ENCODE results near the gene S100A2. TPM values are rescaled to one million over a fixed set of nuclear protein-coding genes. Genes with fewer than 3 reads are reported as not detected.

Gene S100A2
- polyA plus RNA-seq, 1 donor: 2.2 TPM

DNA sequence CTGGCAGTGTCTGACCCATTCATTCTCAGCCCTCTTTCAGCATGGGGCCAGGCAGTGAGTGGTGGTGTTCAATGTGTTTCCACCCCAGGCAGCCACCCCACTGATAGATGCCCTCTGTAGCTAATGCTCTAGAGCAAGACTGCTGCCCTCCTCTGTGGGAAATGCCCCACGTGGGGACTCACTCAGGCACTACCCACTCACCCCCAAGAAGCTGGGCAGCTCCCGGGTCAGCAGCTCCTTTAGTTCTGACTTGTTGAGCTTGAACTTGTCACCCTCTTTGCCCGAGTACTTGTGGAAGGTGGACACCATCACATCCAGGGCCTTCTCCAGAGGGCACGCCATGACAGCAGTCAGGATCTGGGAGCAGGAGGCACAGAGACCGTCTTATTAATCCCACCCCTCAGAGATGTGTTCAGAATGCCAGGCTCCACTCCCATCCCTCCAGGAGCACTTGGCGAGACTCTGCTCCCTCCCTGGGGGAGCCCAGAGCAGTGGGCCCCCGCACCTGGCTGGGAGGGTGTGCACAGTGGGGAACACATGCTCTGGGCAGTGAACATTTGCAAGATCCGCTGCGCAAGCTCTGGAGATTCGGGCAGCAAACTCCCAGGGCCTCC is 21.1 kb downstream of the S100A2 start:
- no peak for DNase-seq

DNA sequence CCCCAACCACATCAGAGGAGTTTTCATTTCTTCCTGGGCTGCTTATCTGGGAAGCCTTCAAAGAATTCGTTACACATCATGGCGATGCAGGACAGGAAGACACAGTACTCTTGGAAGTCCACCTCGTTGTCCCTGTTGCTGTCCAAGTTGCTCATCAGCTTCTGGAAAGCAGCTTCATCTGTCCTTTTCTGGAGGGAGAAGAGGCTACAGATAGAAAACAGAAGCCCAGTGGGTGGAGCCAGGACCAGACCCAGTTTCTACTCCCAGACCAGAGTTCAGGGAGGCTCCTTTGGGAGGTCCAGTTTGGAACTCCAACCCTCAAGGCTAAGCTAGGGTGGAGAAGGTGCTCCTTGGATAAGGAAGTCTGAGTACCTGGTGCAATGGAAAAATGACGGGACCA is 21.9 kb downstream of the S100A2 start:
- no peak for DNase-seq

DNA sequence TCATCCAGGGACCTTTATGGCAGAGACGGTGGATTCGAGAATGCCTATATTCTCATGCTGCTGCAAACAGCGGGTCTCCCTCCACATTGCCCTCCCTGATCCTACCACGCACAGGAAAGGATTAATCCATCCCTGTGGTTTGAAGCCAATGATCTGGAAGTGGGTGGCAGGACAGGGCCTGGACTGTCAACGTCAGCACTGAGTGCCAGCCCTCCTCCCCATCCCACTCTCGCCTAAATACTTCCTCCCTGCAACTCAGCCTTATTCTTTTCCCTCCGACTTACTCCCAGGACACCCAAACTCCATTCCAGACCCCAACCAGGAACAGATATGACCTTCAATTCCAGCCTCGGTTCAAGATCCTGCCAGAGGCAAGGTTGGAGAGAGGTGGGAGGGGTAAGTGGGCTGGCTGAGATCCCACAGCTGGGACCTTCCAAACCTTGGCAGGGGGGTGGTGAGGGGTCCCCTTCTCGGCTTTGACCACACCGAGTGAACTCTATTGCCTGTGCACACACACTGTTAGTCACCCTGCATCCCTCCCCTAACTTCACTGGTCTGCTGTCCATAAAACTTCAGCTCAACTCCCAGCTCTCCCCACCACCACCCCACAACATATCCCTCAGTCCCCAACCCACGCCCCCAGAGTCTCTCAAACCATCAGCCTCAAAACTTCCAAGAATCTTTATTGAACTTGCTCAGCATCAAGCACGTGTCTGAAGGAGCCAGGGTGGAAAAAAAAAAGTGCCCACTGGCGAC is 22.5 kb downstream of the S100A2 start:
- DNase-seq: no peak

DNA sequence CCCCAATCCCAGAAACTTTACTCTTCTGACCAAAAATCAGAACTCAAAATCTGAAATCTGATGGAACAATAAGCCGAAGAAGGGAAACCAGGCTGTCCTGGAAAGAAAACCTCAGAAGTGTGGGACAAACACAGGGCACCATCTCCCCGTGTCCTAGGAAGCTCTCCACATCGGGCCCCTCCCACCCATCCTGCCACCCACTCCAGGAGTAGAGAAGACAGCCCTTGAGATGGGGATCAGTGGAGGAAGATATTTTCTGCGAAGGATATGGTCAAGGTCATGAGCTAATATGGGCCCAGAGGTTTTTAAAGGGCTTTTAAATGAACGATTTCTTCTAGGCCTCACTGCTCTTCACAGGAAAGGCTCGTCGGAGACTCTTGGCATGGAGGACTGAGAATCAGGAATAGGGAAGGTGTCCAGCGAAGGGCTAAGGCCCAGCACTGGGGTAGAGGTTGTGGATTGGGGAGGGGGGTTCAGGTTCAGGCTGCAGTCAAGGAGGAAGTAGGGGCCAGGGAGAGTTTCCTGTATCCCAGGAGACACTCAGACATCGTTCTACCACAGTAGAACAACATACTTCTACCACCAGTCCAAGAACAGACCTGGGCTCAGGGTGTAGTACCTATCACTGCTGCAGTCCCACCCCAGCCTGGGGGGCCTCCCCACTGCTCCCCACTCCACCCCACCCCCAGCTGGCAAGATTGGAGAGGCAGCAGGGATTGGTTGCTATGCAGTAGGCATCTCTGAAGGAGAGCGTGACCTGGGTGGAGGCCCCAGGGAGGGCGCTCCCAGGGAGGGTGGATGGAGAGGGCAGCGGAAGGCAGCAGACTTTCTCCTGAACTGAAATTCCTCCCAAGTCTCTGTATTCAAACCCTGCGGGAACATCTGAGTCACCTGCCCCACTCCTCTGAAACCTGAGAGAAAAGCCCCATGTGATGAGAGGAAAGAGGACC is 23.7 kb downstream of the S100A2 start:
- DNase-seq: no peak

DNA sequence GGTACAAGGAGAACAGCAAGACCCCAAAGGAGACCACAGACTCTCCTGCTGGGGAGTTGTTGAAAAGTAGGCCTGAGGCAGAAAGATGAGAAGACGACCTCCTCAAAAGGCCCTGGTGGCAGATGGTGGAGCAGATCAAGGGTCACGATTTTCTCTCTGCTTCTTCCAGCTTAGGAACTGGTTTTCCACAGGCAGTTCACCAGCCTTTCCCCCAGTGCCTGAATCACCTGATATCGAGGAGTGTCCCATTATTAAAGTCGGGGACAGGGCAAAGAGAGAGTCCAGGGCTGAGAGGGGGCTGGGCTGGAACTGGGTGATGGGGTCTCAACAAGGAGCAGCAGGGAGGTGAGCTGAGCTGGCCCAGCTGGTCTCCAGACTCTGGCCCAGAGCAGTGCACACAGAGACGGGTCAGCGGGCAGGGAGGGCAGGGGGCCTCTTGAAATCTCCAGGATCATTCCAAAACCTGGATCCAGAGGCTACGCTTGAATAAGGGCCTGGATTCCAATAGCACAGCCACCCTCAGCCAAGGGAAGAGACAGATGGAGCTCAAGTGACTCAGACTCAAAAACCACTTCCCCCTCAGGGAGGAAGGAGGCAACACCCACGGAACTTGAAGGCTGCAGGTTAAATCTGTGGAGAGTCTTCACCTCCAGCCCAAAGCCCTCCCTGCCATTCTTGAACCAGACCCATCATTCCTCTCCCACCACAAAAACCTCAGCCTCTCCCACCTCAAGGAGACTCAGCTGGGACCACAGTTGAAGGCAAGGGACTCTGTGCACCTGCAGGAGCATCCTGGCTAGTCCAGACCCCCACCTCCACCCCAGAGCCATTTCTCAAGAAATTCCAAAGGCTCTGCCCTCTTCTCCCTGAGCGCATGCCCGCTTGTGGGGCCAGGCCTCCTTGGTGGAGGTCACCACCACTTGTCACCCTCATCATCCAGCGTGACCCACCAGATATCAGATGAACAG is 25.0 kb downstream of the S100A2 start, which contains the start of gene S100A5:
Gene S100A5, minus strand, starts transcription at position 541 of the 968 bp plus-strand sequence. CDS start 743 bp downstream, outside the sequence.
- DNase-seq: no peak

DNA sequence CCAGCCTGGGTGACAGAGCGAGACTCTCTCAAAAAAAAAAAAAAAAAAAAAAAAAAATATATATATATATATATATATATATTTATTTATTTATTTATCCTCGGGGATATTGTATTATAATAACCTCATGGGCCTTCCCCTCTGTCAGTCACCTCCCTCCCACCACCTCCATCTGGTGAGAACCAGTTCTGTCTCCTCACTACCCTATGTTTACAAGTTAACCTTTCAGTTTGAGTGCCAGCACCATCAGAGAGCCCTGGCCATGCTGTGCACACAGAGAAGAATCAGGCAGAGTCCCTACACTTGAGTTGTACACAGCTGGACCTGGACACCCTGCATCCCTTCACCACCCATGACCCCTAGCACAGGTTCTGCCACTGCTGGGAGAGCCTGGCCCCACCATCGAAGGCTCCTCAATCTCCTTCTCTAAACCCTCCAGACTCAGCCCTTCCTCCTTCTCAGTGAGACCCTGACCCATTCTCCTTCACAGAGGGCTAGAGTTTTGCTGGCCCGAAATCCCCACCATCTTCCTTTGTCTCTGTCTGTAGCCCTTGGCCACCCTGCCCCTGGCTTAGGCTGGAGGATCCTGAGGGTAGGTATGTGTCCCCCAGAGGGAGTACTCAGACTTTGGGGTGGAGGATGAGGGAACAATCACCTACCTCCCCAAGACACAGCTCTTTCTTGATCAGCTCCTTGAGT is 26.1 kb downstream of the S100A2 start:
- no peak for DNase-seq

DNA sequence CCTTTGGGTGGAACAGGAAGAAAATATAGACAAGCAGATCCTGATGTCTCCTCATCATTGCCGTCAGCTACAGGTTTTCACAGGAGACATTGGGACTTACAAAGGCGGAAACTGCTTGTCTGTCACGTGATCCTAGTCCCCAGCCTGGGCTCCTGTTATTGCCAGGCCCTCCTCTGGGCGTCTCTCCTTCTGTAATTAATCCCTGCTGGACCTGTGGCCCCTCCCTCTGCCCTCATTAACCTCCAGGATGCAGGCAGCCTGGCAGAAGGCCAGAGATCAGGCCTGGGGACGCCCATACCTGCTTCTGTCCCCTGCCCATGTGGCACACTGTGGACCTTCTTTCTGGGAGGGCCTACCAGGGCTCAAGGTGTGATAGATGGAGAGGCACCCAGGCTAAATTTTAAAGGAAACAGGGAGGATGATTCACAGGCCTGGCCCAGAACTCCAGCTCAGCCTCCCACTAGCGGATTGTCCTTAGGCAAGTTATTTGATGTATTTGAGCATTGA is 27.3 kb downstream of the S100A2 start:
- no peak for DNase-seq

DNA sequence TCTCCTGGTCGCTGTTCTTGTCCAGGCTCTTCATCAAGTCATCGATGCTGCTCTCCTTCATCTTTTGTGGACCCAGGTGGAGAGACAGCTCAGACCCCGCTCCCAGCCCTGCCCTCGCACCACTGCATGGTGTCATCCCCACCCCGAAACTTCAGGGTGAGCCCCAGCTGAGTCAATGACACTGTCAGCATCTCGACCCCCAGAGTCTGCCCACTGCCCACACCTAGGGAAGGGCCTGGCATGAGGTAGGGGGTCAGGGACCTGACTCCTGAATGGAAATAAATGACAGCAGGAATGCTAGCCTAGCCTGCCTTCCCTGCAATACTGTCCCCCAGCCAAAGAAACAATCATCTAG is 28.3 kb downstream of the S100A2 start:
- DNase-seq: no peak

DNA sequence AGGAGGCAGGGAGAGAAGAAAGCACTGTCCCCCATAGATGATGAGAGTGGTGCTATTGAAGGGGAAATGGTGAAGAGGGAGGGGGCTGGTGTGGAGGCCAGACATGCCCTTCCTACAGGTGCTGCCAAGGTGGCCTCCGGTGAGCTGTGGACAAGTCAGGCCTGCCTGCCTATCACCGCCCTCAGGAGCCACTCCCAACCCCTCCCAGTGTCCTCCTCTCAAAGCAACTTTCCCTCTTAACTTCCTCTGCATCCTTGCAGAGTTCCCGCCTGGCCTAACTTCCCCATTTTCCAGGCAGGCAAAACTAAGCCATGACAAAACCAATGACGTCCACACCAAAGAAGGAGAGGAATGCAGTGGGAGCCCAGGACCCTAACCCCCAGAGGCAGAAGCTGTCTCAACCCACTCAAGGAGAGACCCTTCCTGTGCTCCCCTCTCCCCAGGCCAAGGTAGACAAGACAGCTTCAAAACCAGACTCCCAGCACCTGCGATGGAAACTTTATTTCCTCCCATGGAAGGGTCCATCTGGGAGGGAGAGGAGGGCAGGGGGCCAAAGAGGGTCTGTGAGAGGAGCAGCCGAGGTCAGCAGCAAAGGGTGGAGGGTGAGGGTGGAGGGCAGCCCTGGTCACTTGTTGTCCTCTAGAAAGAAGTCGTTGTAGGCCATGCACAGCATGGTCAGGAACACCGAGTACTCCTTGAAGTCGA is 28.8 kb downstream of the S100A2 start:
- no peak for DNase-seq

DNA sequence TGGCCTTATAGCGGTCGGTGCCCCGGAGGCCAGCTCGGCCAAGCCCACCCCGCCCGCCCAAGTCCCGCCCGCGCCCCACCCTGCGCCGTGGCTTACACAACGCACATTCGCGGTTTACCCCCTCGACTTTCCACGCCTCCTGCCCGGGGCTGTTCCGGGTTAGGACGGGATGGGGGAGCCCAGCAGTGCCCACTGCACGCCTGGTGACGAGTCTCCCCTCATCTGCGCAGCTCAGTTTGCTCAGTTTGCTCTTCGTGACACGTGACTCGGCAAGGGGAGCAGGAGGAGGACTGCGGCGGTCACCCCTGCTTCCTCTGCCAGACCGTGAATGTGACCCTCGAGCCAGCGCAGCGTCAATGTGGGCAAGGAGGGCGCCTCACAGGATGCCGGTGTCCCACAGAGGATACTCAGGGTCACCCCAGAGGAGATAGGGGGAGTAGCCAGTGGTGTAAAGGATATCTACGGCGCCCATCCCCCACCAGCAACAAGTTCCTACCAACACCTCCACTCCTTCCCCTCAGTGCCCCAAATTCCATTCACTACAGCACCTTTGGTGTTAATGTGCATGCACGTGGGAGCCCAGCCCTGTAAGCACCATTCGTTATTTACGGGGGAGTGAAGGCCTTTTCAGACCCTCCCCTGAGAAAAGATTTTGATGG is 29.5 kb downstream of the S100A2 start:
- DNase-seq: peak; percentile 80

DNA sequence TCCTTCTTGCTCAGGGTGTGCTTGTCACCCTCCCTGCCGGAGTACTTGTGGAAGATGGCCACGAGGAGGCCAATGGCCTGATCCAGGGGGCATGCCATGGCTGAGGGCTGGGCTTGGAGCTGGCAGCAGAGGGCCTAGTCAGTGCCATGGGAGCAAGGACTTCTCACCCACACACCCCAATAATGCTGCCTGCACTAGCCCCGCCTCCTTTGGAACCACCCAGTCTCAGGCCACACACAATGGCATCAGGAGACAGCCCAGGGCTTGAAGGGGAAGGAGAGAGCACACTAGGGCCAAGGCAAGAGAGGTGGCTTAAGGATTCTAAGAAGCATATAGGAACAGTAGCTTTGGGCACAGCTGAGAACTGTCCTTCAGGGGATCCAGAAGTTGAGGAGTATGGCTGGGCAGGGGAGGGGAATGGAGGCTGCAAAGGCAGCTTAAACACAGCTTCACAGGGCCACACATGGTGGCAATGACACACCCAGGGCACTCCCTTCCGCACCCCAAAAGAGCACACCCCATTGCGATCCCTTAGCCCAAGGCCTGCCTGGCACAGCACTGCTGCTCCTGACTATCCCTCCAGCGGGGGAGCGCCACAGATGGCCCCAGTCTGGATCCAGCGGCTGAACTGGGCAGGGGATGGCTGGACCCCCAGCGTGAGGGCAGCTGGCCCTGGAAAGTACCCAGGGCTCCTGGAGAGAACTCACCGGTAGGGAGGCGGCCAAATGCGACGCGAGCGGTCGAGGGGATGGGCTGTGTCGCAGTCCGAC is 30.2 kb downstream of the S100A2 start, which contains the start of gene S100A6:
Gene S100A6, minus strand, starts transcription at position 750 of the 770 bp plus-strand sequence. Its CDS starts 652 bp downstream, at position 98.
- DNase-seq: no peak

DNA sequence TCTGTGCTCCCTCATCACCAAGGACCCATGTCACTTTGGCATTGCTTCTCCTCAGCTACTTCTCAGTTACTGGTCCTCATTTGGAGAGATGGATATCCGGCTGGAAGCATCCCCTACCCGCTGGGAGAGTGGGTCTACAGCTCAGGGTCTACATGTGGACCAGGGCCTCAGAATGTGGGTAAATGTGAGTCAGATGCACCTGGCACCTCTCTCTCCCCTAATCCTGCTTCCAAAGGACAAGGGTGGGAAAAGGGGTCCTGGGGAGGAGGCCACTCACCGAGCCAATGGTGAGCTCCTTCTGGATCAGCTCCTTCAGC is 30.8 kb downstream of the S100A2 start:
- no peak for DNase-seq

DNA sequence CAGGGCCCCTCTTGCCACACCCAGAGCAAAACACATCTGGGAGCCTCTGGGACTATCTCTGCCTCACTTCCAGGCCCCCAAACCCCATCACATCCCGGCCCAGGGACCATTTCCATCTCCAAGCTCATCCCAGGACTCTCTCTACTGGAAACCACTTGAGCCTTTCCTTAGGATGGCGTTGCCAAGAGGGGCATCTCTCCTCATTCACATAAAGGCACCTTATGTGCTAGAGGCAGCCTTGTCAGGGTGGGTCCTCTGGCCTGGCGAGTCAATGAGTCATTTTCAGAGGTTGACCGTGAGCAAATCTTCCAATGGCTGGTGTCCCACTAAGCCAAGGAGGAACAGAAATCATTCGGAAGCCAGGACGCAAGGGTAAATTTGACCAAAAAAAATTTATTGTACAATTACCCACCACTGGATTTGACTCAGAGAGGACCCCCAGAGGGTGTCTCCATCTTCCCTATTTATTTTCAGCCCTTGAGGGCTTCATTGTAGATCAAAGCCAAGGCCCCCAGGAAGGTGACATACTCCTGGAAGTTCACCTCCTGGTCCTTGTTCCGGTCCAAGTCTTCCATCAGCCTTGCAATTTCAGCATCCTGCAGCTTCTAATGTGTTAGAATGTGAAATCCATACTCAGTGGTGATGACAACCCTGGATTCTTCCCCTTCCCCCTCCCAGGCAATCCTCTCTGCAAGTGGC is 31.3 kb downstream of the S100A2 start:
- DNase-seq: no peak

DNA sequence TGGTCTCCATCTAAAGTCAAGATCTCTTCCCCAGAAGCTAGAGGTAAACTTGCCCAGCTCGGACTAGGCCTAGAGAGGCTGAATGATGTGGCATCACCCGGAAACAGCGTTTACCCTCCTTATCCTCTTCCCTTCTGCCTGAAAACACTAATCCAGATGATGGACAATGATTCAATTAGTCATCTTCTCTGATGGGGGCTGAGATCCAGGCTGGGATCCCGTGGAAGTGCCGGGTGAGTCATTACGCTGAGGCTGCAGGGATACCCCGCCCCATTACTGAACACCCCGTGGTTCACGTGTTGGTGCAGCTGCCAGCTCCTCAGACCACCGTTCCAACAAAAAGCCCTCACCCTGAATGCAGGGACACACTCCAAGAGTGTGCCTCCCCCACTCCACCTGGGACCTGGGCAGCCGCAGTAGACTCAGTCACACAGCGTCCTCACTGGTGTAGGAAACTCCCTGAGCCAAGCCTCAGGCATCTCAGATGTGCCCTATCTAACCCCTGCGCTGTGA is 31.9 kb downstream of the S100A2 start:
- no peak for DNase-seq

DNA sequence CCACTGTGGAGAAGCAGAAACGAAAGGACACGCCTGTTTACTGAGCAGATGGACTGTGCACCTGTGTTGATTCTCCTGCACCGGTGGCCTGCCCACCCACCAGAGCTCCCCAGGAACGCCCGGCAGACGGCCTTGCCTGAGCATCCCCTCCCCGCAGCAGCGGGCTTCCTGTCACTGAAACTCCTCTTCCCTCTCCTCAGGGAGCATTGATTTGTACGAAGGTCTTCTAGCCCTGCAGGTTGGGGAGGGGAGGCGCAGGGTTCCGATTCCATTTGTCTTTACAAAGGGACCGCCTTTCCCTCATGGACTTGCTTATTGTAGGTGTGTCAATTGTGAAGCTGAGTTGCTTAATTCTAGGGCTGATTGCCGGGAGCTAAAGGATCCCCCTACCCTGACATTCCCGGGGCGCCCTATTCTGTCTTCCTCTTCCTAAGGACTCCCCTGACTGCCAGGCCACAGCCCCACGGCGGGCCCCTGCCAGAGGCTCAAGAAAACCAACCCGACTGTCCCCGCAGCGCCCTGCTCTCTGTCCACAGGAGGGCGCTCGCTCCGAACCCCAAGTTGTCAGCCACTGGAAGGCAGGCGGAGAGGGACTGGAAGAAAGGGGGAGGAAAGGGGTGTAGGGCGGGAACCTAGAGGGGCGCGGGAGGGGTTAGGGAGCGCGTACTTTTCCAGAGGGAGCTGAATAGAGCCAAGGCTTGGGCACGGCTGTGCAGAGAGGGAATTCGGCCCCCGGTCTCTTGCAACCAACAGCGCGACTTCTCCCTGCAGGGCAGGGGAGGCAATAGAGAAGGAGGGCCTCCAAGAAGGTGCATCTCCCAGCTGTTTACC is 32.7 kb downstream of the S100A2 start:
- DNase-seq: peak; percentile 90

DNA sequence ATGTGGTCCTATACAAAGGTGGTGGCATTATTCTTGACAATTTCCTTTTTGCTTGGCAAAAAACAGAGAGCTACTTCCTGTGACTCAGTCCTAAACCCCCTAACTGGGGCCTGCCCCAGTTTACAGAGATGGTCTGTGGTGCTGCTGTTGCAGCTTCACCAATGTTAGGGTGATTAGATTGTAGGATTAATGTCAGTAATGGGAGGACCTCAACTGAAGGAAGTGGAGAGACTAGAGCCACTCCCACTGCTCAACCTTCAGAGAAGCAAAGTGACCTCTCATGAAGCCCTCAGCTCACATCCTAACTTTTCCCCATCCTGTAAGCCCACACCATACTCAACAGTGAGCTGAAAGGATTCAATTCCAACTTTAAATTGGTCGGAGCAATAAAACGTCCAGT is 33.5 kb downstream of the S100A2 start:
- no peak for DNase-seq

DNA sequence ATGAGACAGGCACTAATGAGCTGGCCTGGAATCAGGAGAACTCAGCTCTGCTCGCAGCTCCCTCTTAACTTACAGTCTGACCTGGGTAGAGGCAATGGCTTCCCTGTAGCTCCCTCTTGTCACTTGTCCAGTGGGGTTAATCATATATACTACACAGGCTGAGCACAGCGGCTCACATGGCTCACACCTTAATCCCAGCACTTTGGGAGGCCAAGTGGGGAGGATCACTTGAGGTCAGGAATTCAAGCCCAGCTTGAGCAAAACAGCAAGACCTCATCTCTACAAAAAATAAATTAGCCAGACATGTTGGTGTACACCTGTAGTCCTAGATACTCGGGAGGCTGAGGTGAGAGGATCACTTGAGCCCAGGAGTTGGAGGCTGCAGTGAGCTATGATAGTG is 34.0 kb downstream of the S100A2 start:
- no peak for DNase-seq
